Measurements from ENCODE around the gene C4orf17. TPM values are rescaled to one million over a fixed set of nuclear protein-coding genes. Genes with fewer than 3 reads are reported as not detected.

C4orf17 gene
- total RNA-seq, 2 experiments from 2014 or later, result not detected

GRCh38 chr4:99537674-99538073 is 26.9 kb downstream of the C4orf17 start:
- TF ChIP-seq, protein P1, sequence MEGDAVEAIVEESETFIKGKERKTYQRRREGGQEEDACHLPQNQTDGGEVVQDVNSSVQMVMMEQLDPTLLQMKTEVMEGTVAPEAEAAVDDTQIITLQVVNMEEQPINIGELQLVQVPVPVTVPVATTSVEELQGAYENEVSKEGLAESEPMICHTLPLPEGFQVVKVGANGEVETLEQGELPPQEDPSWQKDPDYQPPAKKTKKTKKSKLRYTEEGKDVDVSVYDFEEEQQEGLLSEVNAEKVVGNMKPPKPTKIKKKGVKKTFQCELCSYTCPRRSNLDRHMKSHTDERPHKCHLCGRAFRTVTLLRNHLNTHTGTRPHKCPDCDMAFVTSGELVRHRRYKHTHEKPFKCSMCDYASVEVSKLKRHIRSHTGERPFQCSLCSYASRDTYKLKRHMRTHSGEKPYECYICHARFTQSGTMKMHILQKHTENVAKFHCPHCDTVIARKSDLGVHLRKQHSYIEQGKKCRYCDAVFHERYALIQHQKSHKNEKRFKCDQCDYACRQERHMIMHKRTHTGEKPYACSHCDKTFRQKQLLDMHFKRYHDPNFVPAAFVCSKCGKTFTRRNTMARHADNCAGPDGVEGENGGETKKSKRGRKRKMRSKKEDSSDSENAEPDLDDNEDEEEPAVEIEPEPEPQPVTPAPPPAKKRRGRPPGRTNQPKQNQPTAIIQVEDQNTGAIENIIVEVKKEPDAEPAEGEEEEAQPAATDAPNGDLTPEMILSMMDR (IDR thresholded peaks at IDR 0.05), result no peak
- Histone ChIP-seq H3K4me3 (ENCODE audit: low read length) (no peak overlapping the region), H3K36me3 (ENCODE audit: insufficient read depth, low read length) (no peaks in the 10 kb centered on the region), H3K27ac (ENCODE audit: low read depth in 1 of 2, low read length in 2 of 2) (no peak overlapping the region), H3K4me1 (ENCODE audit: insufficient read depth, low read length) (no peaks in the 10 kb centered on the region), H3K27me3 (ENCODE audit: control insufficient read depth in 1 of 2, insufficient read depth in 2 of 2, low read length in 2 of 2) (peaks cover 0 to 4% of the 10 kb centered on the region in 2 experiments), H3K9me3 (ENCODE audit: control insufficient read depth in 1 of 2, insufficient read depth in 1 of 2, low read length in 2 of 2) (peaks cover 0 to 2% of the 10 kb centered on the region in 2 experiments)
- POLR2A ChIA-PET, result no interaction called here
- ATAC-seq (ENCODE audit: poor library complexity) (no peak), DNase-seq (no peak)
- no peak overlapping the region for H3K4me3 Mint-ChIP-seq
- H3K27ac Mint-ChIP-seq, result no peak overlapping the region
- CTCF ChIA-PET, result interaction anchor here (1.3 kb wide), 1 partner anchor 20 kb away, joined by 3 read pairs; no protein-coding TSS in a partner anchor
- no peaks in the 10 kb centered on the region for H3K27me3 Mint-ChIP-seq
- intact Hi-C loops (cut with DNase I, micrococcal nuclease), result no loop called here
- no peaks in the 10 kb centered on the region for H3K9me3 Mint-ChIP-seq
- no peaks in the 10 kb centered on the region for H3K4me1 Mint-ChIP-seq (ENCODE audit: low read depth)
- no peaks in the 10 kb centered on the region for H3K36me3 Mint-ChIP-seq (ENCODE audit: low read depth)

GRCh38 chr4:99540277-99540939 is 29.6 kb downstream of the C4orf17 start:
- Mint-ChIP-seq H3K4me3 (no peak overlapping the region), H3K9me3 (peaks cover 2% of the 10 kb centered on the region), H3K36me3 (ENCODE audit: low read depth) (peaks cover 7% of the 10 kb centered on the region), H3K27ac (no peak overlapping the region), H3K4me1 (ENCODE audit: low read depth) (no peaks in the 10 kb centered on the region), H3K27me3 (no peaks in the 10 kb centered on the region)
- Histone ChIP-seq H3K27me3 (ENCODE audit: control insufficient read depth in 1 of 2, insufficient read depth in 2 of 2, low read length in 2 of 2) (peaks cover 0 to 4% of the 10 kb centered on the region in 2 experiments), H3K9me3 (ENCODE audit: control insufficient read depth in 1 of 2, insufficient read depth in 1 of 2, low read length in 2 of 2) (peaks cover 0 to 5% of the 10 kb centered on the region in 2 experiments), H3K4me3 (ENCODE audit: low read length) (no peak overlapping the region), H3K27ac (ENCODE audit: low read depth in 1 of 2, low read length in 2 of 2) (no peak overlapping the region), H3K4me1 (ENCODE audit: insufficient read depth, low read length) (no peaks in the 10 kb centered on the region), H3K36me3 (ENCODE audit: insufficient read depth, low read length) (no peaks in the 10 kb centered on the region)
- TF ChIP-seq, protein P1 (IDR thresholded peaks at IDR 0.05), result no peak
- ChIA-PET POLR2A (interaction anchor here (0.8 kb wide), 1 partner anchor 23 kb away, joined by 3 read pairs; the partner anchor contains the start of gene TRMT10A), CTCF (no interaction called here)
- ATAC-seq (ENCODE audit: poor library complexity), result no peak
- DNase-seq, result no peak
- intact Hi-C loops (cut with DNase I, micrococcal nuclease), result no loop called here

GRCh38 chr4:99552872-99553271 is 42.1 kb downstream of the C4orf17 start:
- Mint-ChIP-seq H3K9me3 (no peaks in the 10 kb centered on the region), H3K4me1 (ENCODE audit: low read depth) (no peaks in the 10 kb centered on the region), H3K27me3 (no peaks in the 10 kb centered on the region), H3K36me3 (ENCODE audit: low read depth) (peaks cover 38% of the 10 kb centered on the region), H3K27ac (no peak overlapping the region), H3K4me3 (no peak overlapping the region)
- Histone ChIP-seq H3K4me1 (ENCODE audit: insufficient read depth, low read length) (no peaks in the 10 kb centered on the region), H3K36me3 (ENCODE audit: insufficient read depth, low read length) (peaks cover 4% of the 10 kb centered on the region), H3K4me3 (ENCODE audit: low read length) (no peak overlapping the region), H3K27me3 (ENCODE audit: control insufficient read depth in 1 of 2, insufficient read depth in 2 of 2, low read length in 2 of 2) (no peaks in the 10 kb centered on the region), H3K27ac (ENCODE audit: low read depth in 1 of 2, low read length in 2 of 2) (no peak overlapping the region), H3K9me3 (ENCODE audit: control insufficient read depth in 1 of 2, insufficient read depth in 1 of 2, low read length in 2 of 2) (no peaks in the 10 kb centered on the region)
- intact Hi-C loops (cut with DNase I, micrococcal nuclease), result no loop called here
- no peak for DNase-seq
- CTCF ChIA-PET, result interaction anchor here (0.9 kb wide), 1 partner anchor 63 kb away, joined by 3 read pairs; no protein-coding TSS in a partner anchor
- TF ChIP-seq, protein P1 (IDR thresholded peaks at IDR 0.05), result no peak
- POLR2A ChIA-PET, result no interaction called here
- no peak for ATAC-seq (ENCODE audit: poor library complexity)
